ENCODE measurements around the gene MYL6B. TPM values are rescaled to one million over a fixed set of nuclear protein-coding genes. Genes with fewer than 3 reads are reported as not detected.
A peak's percentile ranks its signal among the peaks of the same experiment; 100 is the strongest.

Gene MYL6B
- polyA plus RNA-seq, 1 donor (not counting 4 experiments of a cell fraction or from before 2014, with no cell fraction given) = 44.9 TPM

- peaks cover 9% of the 10 kb centered on the region for H3K79me2 ChIP-seq (ENCODE audit: control insufficient read depth, insufficient read depth, low read length)
- H3K9me3 ChIP-seq (ENCODE audit: control insufficient read depth, low read depth, low read length) = no peaks in the 10 kb centered on the region
- FAIRE-seq = no peak
- no peaks in the 10 kb centered on the region for H3K27me3 ChIP-seq (ENCODE audit: control insufficient read depth, extremely low read depth, insufficient read depth, low read length)
- TF ChIP-seq CTCF (optimal IDR thresholded peaks at IDR 0.05 in 1 of 3, IDR thresholded peaks at IDR 0.05 in 1 of 3, conservative IDR thresholded peaks at IDR 0.05 in 1 of 3; ENCODE audit: extremely low read depth in 1 of 3, insufficient read depth in 2 of 3, low read length in 3 of 3) = no peak
- TF ChIP-seq EZH2 (IDR thresholded peaks at IDR 0.05; ENCODE audit: low read length) = no peak
- peaks cover 1 to 18% of the 10 kb centered on the region in 2 experiments for H3K36me3 ChIP-seq (ENCODE audit: control insufficient read depth in 2 of 2, extremely low read depth in 1 of 2, insufficient read depth in 2 of 2, low read length in 2 of 2)
- dilution Hi-C loops (cut with MboI; ENCODE audit: extremely low pct_ligation_motif_present, low sequenced_read_pairs) = loop anchor here (10.0 kb wide), 1 partner anchor 51 kb away; no protein-coding TSS in a partner anchor
- H3K9ac ChIP-seq (ENCODE audit: control insufficient read depth, extremely low read depth, insufficient read depth, low read length) = no peak overlapping the region
- H3K27ac ChIP-seq (ENCODE audit: control insufficient read depth, insufficient read depth, low read length) = no peak overlapping the region
- no peak overlapping the region for H3K4me3 ChIP-seq (ENCODE audit: control insufficient read depth in 2 of 3, extremely low read depth in 1 of 3, insufficient read depth in 2 of 3, low read depth in 1 of 3, low read length in 3 of 3)
- no peak overlapping the region for H2AFZ ChIP-seq (ENCODE audit: control insufficient read depth, low read length)
- H4K20me1 ChIP-seq (ENCODE audit: control insufficient read depth, extremely low read depth, insufficient read depth, low read length) = no peaks in the 10 kb centered on the region
- no peak overlapping the region for H3K4me2 ChIP-seq (ENCODE audit: control insufficient read depth, extremely low read depth, insufficient read depth, low read depth, low read length)
- DNase-seq (ENCODE audit: low read depth, low spot score) = no peak
- H3K9me1 ChIP-seq (ENCODE audit: control insufficient read depth, extremely low read depth, insufficient read depth, low read length) = no peaks in the 10 kb centered on the region
- H3K4me1 ChIP-seq (ENCODE audit: control insufficient read depth, extremely low read depth, insufficient read depth, low read length) = peaks cover 32% of the 10 kb centered on the region
Observed at GRCh38 chr12:56124133-56124532, 28.3 kb upstream of the MYL6B start.

GRCh38 chr12:56126732-56127239 lies 25.6 kb upstream of the MYL6B start:
- Histone ChIP-seq H2AFZ (ENCODE audit: control insufficient read depth, low read length) (no peak overlapping the region), H3K9me1 (ENCODE audit: control insufficient read depth, extremely low read depth, insufficient read depth, low read length) (no peaks in the 10 kb centered on the region), H3K4me1 (ENCODE audit: control insufficient read depth, extremely low read depth, insufficient read depth, low read length) (peaks cover 21% of the 10 kb centered on the region), H3K27me3 (ENCODE audit: control insufficient read depth, extremely low read depth, insufficient read depth, low read length) (no peaks in the 10 kb centered on the region), H3K79me2 (ENCODE audit: control insufficient read depth, insufficient read depth, low read length) (peaks cover 21% of the 10 kb centered on the region), H3K9ac (ENCODE audit: control insufficient read depth, extremely low read depth, insufficient read depth, low read length) (peak overlapping the region; percentile 67), H3K9me3 (ENCODE audit: control insufficient read depth, low read depth, low read length) (no peaks in the 10 kb centered on the region), H3K27ac (ENCODE audit: control insufficient read depth, insufficient read depth, low read length) (no peak overlapping the region), H4K20me1 (ENCODE audit: control insufficient read depth, extremely low read depth, insufficient read depth, low read length) (no peaks in the 10 kb centered on the region), H3K4me2 (ENCODE audit: control insufficient read depth, extremely low read depth, insufficient read depth, low read depth, low read length) (peak overlapping the region; percentile 99), H3K4me3 (ENCODE audit: control insufficient read depth in 2 of 3, extremely low read depth in 1 of 3, insufficient read depth in 2 of 3, low read depth in 1 of 3, low read length in 3 of 3) (no peak overlapping the region), H3K36me3 (ENCODE audit: control insufficient read depth in 2 of 2, extremely low read depth in 1 of 2, insufficient read depth in 2 of 2, low read length in 2 of 2) (peaks cover 14 to 17% of the 10 kb centered on the region in 2 experiments)
- dilution Hi-C loops (cut with MboI; ENCODE audit: extremely low pct_ligation_motif_present, low sequenced_read_pairs) = loop anchor here (10.0 kb wide), 1 partner anchor 48 kb away; no protein-coding TSS in a partner anchor
- no peak for TF ChIP-seq EZH2 (IDR thresholded peaks at IDR 0.05; ENCODE audit: low read length)
- TF ChIP-seq CTCF (optimal IDR thresholded peaks at IDR 0.05 in 1 of 3, IDR thresholded peaks at IDR 0.05 in 1 of 3, conservative IDR thresholded peaks at IDR 0.05 in 1 of 3; ENCODE audit: extremely low read depth in 1 of 3, insufficient read depth in 2 of 3, low read length in 3 of 3) = no peak
- DNase-seq (ENCODE audit: low read depth, low spot score) = no peak
- FAIRE-seq = no peak

All from keratinocyte (primary cell).